ENCODE data around the gene TBX21.

DNA sequence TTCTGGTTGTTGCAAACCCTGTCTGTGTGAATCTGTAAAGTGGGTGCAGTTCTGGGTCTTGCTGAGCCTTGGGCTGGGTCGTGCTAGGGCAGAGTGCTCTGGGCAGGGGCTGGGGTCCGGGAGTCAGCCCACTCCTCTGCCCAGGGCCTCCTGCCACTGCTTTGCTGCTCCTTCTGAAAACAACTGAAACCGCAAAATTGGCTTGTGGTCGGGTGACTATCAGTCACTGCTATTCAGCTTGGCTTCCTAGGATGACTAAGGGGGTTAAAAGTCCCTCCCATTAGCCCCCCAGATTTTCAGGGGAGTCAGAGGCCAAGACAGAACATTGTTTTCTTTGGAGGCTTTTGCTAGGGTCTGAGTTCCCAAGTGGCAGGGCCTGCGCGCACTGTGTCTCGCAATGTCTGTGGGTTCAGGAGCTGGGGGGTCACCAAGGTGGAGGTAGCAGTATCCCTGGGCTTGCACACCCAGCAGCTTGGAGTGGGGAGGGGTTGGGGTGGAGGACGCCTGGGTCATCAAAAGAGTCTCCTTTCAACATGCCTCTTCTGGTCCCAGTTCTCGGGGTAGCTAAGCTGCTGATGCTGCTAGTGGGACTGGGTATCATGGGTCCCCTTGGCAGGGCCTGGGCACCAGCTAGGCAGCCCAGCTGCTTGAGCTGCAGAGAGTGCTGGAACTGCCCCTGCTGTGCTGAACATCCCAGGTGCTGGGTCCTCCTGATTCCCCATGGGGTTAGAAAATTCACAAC lies 13.5 kb upstream of the TBX21 start:
- TF ChIP-seq CTCF (IDR thresholded peaks at IDR 0.05) (no peak), EP300 (IDR thresholded peaks at IDR 0.05) (no peak)

Data from suprapubic skin (tissue), 3 donors.